NCI-H2171 treated with DMSO at 0.1 percent for 48 hours (cell line): ENCODE results near the gene HMCN2.

Experiments
- DNase-seq: peaks from one replicate; lab custom pipeline; 2025; lab: John Stamatoyannopoulos, UW

HMCN2 gene

GRCh38 chr9:130265431-130266235 is at the start of gene HMCN2:
HMCN2 (plus strand) TSS chr9:130265760; CDS start chr9:130265879, 119 bp downstream.
- no peak for DNase-seq

GRCh38 chr9:130217838-130218237 is 47.7 kb upstream of the HMCN2 start:
- no peak for DNase-seq

GRCh38 chr9:130219661-130220096 is 45.9 kb upstream of the HMCN2 start:
- DNase-seq, result no peak

- DNase-seq, result peak; percentile 32
Observed at GRCh38 chr9:130220352-130220751, 45.2 kb upstream of the HMCN2 start.

- DNase-seq, result no peak
Observed at GRCh38 chr9:130222833-130223232, 42.7 kb upstream of the HMCN2 start.

- DNase-seq, result no peak
Observed at GRCh38 chr9:130225071-130225470, 40.5 kb upstream of the HMCN2 start.

GRCh38 chr9:130225586-130225985 is 40.0 kb upstream of the HMCN2 start:
- DNase-seq, result no peak

- DNase-seq, result no peak
Observed at GRCh38 chr9:130226112-130226511, 39.4 kb upstream of the HMCN2 start.

- no peak for DNase-seq
Observed at GRCh38 chr9:130227833-130228232, 37.7 kb upstream of the HMCN2 start.

- no peak for DNase-seq
Observed at GRCh38 chr9:130229759-130230158, 35.8 kb upstream of the HMCN2 start.

- peak; percentile 77 for DNase-seq
Observed at GRCh38 chr9:130230631-130231030, 34.9 kb upstream of the HMCN2 start.

GRCh38 chr9:130232899-130233586 is 32.5 kb upstream of the HMCN2 start:
- DNase-seq, result peak; percentile 93

GRCh38 chr9:130233587-130233945 is 32.0 kb upstream of the HMCN2 start:
- DNase-seq, result no peak

- no peak for DNase-seq
Observed at GRCh38 chr9:130234340-130235260, 31.0 kb upstream of the HMCN2 start.

- peak; percentile 78 for DNase-seq
Observed at GRCh38 chr9:130235558-130236435, 29.8 kb upstream of the HMCN2 start.

- no peak for DNase-seq
Observed at GRCh38 chr9:130236436-130236985, 29.0 kb upstream of the HMCN2 start.

GRCh38 chr9:130237076-130237475 is 28.5 kb upstream of the HMCN2 start:
- DNase-seq, result no peak

GRCh38 chr9:130237763-130238524 is 27.6 kb upstream of the HMCN2 start:
- no peak for DNase-seq

- DNase-seq, result no peak
Observed at GRCh38 chr9:130239363-130239695, 26.2 kb upstream of the HMCN2 start.

GRCh38 chr9:130239741-130240241 is 25.8 kb upstream of the HMCN2 start:
- no peak for DNase-seq
